PC-9 (cell line): ENCODE measurements around the gene KASH5. TPM values are rescaled to one million over a fixed set of nuclear protein-coding genes. Genes with fewer than 3 reads are reported as not detected.
A peak's percentile ranks its signal among the peaks of the same experiment; 100 is the strongest.

Experiments used
- BruUV-seq: library from RNA; stranded (reverse); fragments of 400-500 nt; replicated peaks from 2 replicates; lab custom pipeline; 2021; lab: Mats Ljungman, UMichigan
- CTCF ChIA-PET: fragments of 300-600 bp; sonication (Branson Sonifier 250); formaldehyde crosslinking; loops from one replicate; lab custom pipeline; 2022; ENCODE audit warnings: antibody characterized with exemption; lab: Charles Lee
- POLR2A ChIA-PET: fragments of 300-600 bp; sonication (Branson Sonifier 250); formaldehyde crosslinking; loops from one replicate; lab custom pipeline; 2022; ENCODE audit warnings: antibody characterized with exemption; ENCODE audit not compliant: unreplicated experiment; lab: Charles Lee
- DNase-seq, 2 experiments: peaks; one replicate each; pipeline versions ENCODE4 v3.0.0 to v3.0.0-alpha.2; 2015 to 2022; ENCODE audit warnings: mixed read lengths in 1 of 2
- H2AFZ ChIP-seq: fragments of 200-600 bp; sonication (generic); 2 replicates; pipeline ENCODE4 v1.8.1; 2017; ENCODE audit warnings: antibody characterized with exemption
- H3F3A ChIP-seq: fragments of 200-600 bp; sonication (generic); 2 replicates; pipeline ENCODE4 v1.8.1; 2017; ENCODE audit warnings: antibody characterized with exemption, mild to moderate bottlenecking, low read depth; ENCODE audit not compliant: insufficient read depth
- H3K27ac ChIP-seq: fragments of 200-600 bp; sonication (generic); 2 replicates; pipeline ENCODE4 v1.6.1; 2016; ENCODE audit warnings: mixed run types
- H3K27me3 ChIP-seq: fragments of 200-600 bp; sonication (generic); 2 replicates; pipeline ENCODE4 v1.6.1; 2016; ENCODE audit warnings: low read depth, mixed run types; ENCODE audit not compliant: insufficient read depth
- H3K36me3 ChIP-seq: fragments of 200-600 bp; sonication (generic); 2 replicates; pipeline ENCODE4 v1.6.1; 2016; ENCODE audit warnings: low read depth, mixed run types
- H3K4me1 ChIP-seq: fragments of 200-600 bp; sonication (generic); replicated peaks from 2 replicates; pipeline ENCODE4 v1.6.1; 2016; ENCODE audit warnings: mixed run types; ENCODE audit not compliant: insufficient read depth
- H3K4me2 ChIP-seq: fragments of 200-600 bp; sonication (generic); 2 replicates; pipeline ENCODE4 v1.6.1; 2017; ENCODE audit warnings: mixed run types
- H3K4me3 ChIP-seq: fragments of 200-600 bp; sonication (generic); 2 replicates; pipeline ENCODE4 v1.6.1; 2016; ENCODE audit warnings: mixed run types
- H3K79me2 ChIP-seq: fragments of 200-600 bp; sonication (generic); 2 replicates; pipeline ENCODE4 v1.6.1; 2017; ENCODE audit warnings: low read depth, mixed run types
- H3K9me2 ChIP-seq: fragments of 200-600 bp; sonication (generic); 2 replicates; pipeline ENCODE4 v1.8.1; 2017; ENCODE audit warnings: mild to moderate bottlenecking; ENCODE audit not compliant: insufficient read depth
- H3K9me3 ChIP-seq: fragments of 200-600 bp; sonication (generic); 2 replicates; pipeline ENCODE4 v1.8.1; 2016; ENCODE audit warnings: low read depth; ENCODE audit not compliant: insufficient read depth
- H4K20me1 ChIP-seq: fragments of 200-600 bp; sonication (generic); 2 replicates; pipeline ENCODE4 v1.8.1; 2017; ENCODE audit not compliant: insufficient read depth
- CTCF ChIP-seq: fragments of 200-600 bp; sonication (generic); conservative IDR thresholded peaks from 2 replicates; pipeline ENCODE4 v1.6.1; 2017; ENCODE audit warnings: mixed run types, antibody characterized with exemption, mild to moderate bottlenecking, moderate library complexity
- EZH2 ChIP-seq: fragments of 200-600 bp; sonication (generic); IDR thresholded peaks from 2 replicates; pipeline ENCODE4 v1.8.0; 2017; ENCODE audit warnings: antibody characterized with exemption, low read depth
- intact Hi-C: fragments of 100-400 bp; cut with micrococcal nuclease; formaldehyde crosslinking; loops from one replicate; pipeline ENCODE4 v1.10.0; 2022; ENCODE audit not compliant: unreplicated experiment
- total RNA-seq: library from RNA; stranded (reverse); gene quantifications from 2 replicates; pipeline ENCODE4 v1.2.3, GENCODE V29; 2021

KASH5 gene
- total RNA-seq, 1 experiment from 2014 or later, result 0.39 TPM

GRCh38 chr19:49344505-49345423 is 43.3 kb upstream of the KASH5 start:
- intact Hi-C loops, result no loop called here

GRCh38 chr19:49347191-49347590 is 40.9 kb upstream of the KASH5 start:
- H3K9me2 ChIP-seq, result no peaks in the 10 kb centered on the region
- no peak for DNase-seq
- POLR2A ChIA-PET, result no interaction called here
- H3K9me3 ChIP-seq, result no peaks in the 10 kb centered on the region
- no peaks in the 10 kb centered on the region for H3K79me2 ChIP-seq
- intact Hi-C loops, result no loop called here
- H3K36me3 ChIP-seq, result 0 out of 2 replicates have a peak, but pooled peaks cover 4% of the 10 kb centered on the region
- BruUV-seq, result no TSS peak
- TF ChIP-seq EZH2 (no peak), CTCF (no peak)
- H3K4me1 ChIP-seq, result no peaks in the 10 kb centered on the region
- H4K20me1 ChIP-seq, result no peaks in the 10 kb centered on the region
- no peaks in the 10 kb centered on the region for H3F3A ChIP-seq
- no peaks in the 10 kb centered on the region for H3K27me3 ChIP-seq
- no peak overlapping the region for H2AFZ ChIP-seq
- no peak overlapping the region for H3K4me2 ChIP-seq
- no peak overlapping the region for H3K27ac ChIP-seq
- no peak overlapping the region for H3K4me3 ChIP-seq
- CTCF ChIA-PET, result no interaction called here

More at GRCh38 chr19:49344505-49345423, 43.3 kb upstream of the KASH5 start:
- no peaks in the 10 kb centered on the region for H4K20me1 ChIP-seq
- DNase-seq, result no peak
- ChIA-PET POLR2A (no interaction called here), CTCF (no interaction called here)
- H2AFZ ChIP-seq, result no peak overlapping the region
- no peaks in the 10 kb centered on the region for H3K4me1 ChIP-seq
- no peaks in the 10 kb centered on the region for H3K79me2 ChIP-seq
- TF ChIP-seq CTCF (no peak), EZH2 (no peak)
- H3K9me3 ChIP-seq, result no peaks in the 10 kb centered on the region
- no peaks in the 10 kb centered on the region for H3K9me2 ChIP-seq
- 0 out of 2 replicates have a peak, but pooled peaks cover 4% of the 10 kb centered on the region for H3K36me3 ChIP-seq
- no peaks in the 10 kb centered on the region for H3K27me3 ChIP-seq
- H3K27ac ChIP-seq, result no peak overlapping the region
- no peaks in the 10 kb centered on the region for H3F3A ChIP-seq
- no peak overlapping the region for H3K4me3 ChIP-seq
- H3K4me2 ChIP-seq, result no peak overlapping the region
- no TSS peak for BruUV-seq

DNA sequence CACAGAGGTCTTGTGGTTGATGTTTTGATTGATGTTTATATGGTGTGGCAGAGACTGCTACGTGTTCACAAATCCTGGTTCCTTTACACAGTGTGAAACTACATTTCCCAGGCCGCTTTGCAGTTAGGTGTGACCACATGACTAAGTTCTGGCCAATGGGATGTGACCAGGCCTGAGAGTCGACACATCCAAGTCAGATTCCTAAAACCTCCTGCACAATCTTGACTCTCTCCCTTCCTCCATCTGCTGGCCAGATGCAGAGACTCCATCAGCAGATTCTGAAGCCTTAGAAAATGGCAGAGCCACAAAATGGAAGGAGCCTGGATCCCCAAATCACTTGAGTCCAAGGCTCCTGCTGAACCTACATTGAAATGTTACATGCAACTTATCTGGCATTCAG is 40.2 kb upstream of the KASH5 start:
- no peaks in the 10 kb centered on the region for H3K9me2 ChIP-seq
- H3K79me2 ChIP-seq, result no peaks in the 10 kb centered on the region
- peak in 1 of 2 experiments; percentile 58 for DNase-seq
- no peak for TF ChIP-seq EZH2
- peak; percentile 45; the same call in 1 of the 2 replicates for TF ChIP-seq CTCF
- H3K27me3 ChIP-seq, result no peaks in the 10 kb centered on the region
- H3K36me3 ChIP-seq, result 0 out of 2 replicates have a peak, but pooled peaks cover 4% of the 10 kb centered on the region
- H3K4me3 ChIP-seq, result no peak overlapping the region
- H3F3A ChIP-seq, result no peaks in the 10 kb centered on the region
- H2AFZ ChIP-seq, result no peak overlapping the region
- H4K20me1 ChIP-seq, result no peaks in the 10 kb centered on the region
- no peaks in the 10 kb centered on the region for H3K9me3 ChIP-seq
- H3K27ac ChIP-seq, result no peak overlapping the region
- intact Hi-C loops, result no loop called here
- no peaks in the 10 kb centered on the region for H3K4me1 ChIP-seq
- ChIA-PET POLR2A (interaction anchor here (0.6 kb wide), 1 partner anchor 292 kb away, joined by 4 read pairs; the partner anchor contains the start of gene RRAS), CTCF (no interaction called here)
- no peak overlapping the region for H3K4me2 ChIP-seq
- no TSS peak for BruUV-seq
